ENCODE measurements around the gene DCAF5.
"Not testable (repeated sequence)": the region's sequence is repeated elsewhere in the genome, so short reads cannot be mapped to it uniquely, and the experiment has no call there.

Gene DCAF5

GRCh38 chr14:69037790-69038454, 115.0 kb downstream of the DCAF5 start:
- no peak for DNase-seq (ENCODE audit: low spot score)
- in situ Hi-C loops (cut with MboI; ENCODE audit: low sequenced_read_pairs, unreplicated experiment) = no loop called here
- TF ChIP-seq, protein P1, sequence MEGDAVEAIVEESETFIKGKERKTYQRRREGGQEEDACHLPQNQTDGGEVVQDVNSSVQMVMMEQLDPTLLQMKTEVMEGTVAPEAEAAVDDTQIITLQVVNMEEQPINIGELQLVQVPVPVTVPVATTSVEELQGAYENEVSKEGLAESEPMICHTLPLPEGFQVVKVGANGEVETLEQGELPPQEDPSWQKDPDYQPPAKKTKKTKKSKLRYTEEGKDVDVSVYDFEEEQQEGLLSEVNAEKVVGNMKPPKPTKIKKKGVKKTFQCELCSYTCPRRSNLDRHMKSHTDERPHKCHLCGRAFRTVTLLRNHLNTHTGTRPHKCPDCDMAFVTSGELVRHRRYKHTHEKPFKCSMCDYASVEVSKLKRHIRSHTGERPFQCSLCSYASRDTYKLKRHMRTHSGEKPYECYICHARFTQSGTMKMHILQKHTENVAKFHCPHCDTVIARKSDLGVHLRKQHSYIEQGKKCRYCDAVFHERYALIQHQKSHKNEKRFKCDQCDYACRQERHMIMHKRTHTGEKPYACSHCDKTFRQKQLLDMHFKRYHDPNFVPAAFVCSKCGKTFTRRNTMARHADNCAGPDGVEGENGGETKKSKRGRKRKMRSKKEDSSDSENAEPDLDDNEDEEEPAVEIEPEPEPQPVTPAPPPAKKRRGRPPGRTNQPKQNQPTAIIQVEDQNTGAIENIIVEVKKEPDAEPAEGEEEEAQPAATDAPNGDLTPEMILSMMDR (IDR thresholded peaks at IDR 0.05; ENCODE audit: borderline replicate concordance, control extremely low read depth, extremely low read depth, insufficient read depth, missing control alignments) = no peak

- in situ Hi-C loops (cut with MboI; ENCODE audit: low sequenced_read_pairs, unreplicated experiment) = no loop called here
- TF ChIP-seq, protein P1 (IDR thresholded peaks at IDR 0.05; ENCODE audit: borderline replicate concordance, control extremely low read depth, extremely low read depth, insufficient read depth, missing control alignments) = no peak
- no peak for DNase-seq (ENCODE audit: low spot score)
Measured at GRCh38 chr14:69036757-69037506, 116.0 kb downstream of the DCAF5 start.

- DNase-seq (ENCODE audit: low spot score) = no peak
- TF ChIP-seq, protein P1 (IDR thresholded peaks at IDR 0.05; ENCODE audit: borderline replicate concordance, control extremely low read depth, extremely low read depth, insufficient read depth, missing control alignments) = no peak
- in situ Hi-C loops (cut with MboI; ENCODE audit: low sequenced_read_pairs, unreplicated experiment) = no loop called here
Measured at GRCh38 chr14:69034612-69035262, 118.2 kb downstream of the DCAF5 start.

GRCh38 chr14:69027242-69027913, 125.5 kb downstream of the DCAF5 start:
- TF ChIP-seq, protein P1 (IDR thresholded peaks at IDR 0.05; ENCODE audit: borderline replicate concordance, control extremely low read depth, extremely low read depth, insufficient read depth, missing control alignments) = no peak
- no peak for DNase-seq (ENCODE audit: low spot score)
- in situ Hi-C loops (cut with MboI; ENCODE audit: low sequenced_read_pairs, unreplicated experiment) = no loop called here

GRCh38 chr14:69023035-69023434, 129.9 kb downstream of the DCAF5 start:
- in situ Hi-C loops (cut with MboI; ENCODE audit: low sequenced_read_pairs, unreplicated experiment) = no loop called here
- DNase-seq (ENCODE audit: low spot score) = no peak
- TF ChIP-seq, protein P1 (IDR thresholded peaks at IDR 0.05; ENCODE audit: borderline replicate concordance, control extremely low read depth, extremely low read depth, insufficient read depth, missing control alignments) = no peak

GRCh38 chr14:69022093-69022492, 130.8 kb downstream of the DCAF5 start:
- DNase-seq (ENCODE audit: low spot score); in situ Hi-C loops (cut with MboI; ENCODE audit: low sequenced_read_pairs, unreplicated experiment): not testable (repeated sequence)

Measured in GM13976 (cell line).